HUES64 (cell line): Measurements from ENCODE around the gene AGO4.

Source experiments
- H3K27ac ChIP-seq: 2 replicates; pipeline ENCODE4 v1.7.0; 2013; ENCODE audit warnings: low read depth, low read length, inconsistent platforms
- H3K27me3 ChIP-seq: 2 replicates; pipeline ENCODE4 v1.6.1; 2013; ENCODE audit warnings: mild to moderate bottlenecking, low read length; ENCODE audit not compliant: insufficient read depth
- H3K36me3 ChIP-seq: 2 replicates; pipeline ENCODE4 v1.6.1; 2013; ENCODE audit warnings: mild to moderate bottlenecking, low read length; ENCODE audit not compliant: insufficient read depth
- H3K4me1 ChIP-seq: 2 replicates; pipeline ENCODE4 v1.6.1; 2013; ENCODE audit warnings: mild to moderate bottlenecking, low read length, moderate library complexity; ENCODE audit not compliant: insufficient read depth
- H3K4me3 ChIP-seq: 2 replicates; pipeline ENCODE4 v1.5.1; 2013; ENCODE audit warnings: mild to moderate bottlenecking, low read length, moderate library complexity
- H3K9ac ChIP-seq: 2 replicates; pipeline ENCODE4 v1.6.1; 2013; ENCODE audit warnings: mild to moderate bottlenecking, low read depth, low read length
- H3K9me3 ChIP-seq: 2 replicates; pipeline ENCODE4 v1.6.1; 2013; ENCODE audit warnings: low read depth, low read length; ENCODE audit not compliant: insufficient read depth
- WGBS: fragments of 150-250, 120-280 bp; methylation state at CpG from one replicate; pipeline ENCODE4 v1.1.7; 2013; ENCODE audit warnings: missing lambda C conversion rate; 5-methylcytosine and 5-hydroxymethylcytosine counted together

Gene AGO4

DNA sequence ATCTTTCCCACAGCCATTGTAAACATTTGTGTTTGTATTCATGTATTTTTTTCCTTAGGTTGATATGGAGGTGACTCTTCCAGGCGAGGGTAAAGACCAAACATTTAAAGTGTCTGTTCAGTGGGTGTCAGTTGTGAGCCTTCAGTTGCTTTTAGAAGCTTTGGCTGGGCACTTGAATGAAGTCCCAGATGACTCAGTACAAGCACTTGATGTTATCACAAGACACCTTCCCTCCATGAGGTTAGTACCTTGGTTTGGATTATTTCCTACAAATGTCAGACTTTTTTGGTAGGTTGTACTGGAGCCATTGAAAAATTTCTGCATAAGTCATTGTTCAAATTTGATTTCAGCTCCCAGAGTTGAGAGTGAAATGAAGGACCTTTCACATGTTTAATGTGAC is 17.4 kb downstream of the AGO4 start:
- Histone ChIP-seq H3K9ac (no peak overlapping the region), H3K27ac (no peak overlapping the region), H3K27me3 (no peaks in the 10 kb centered on the region), H3K36me3 (peaks cover 51% of the 10 kb centered on the region), H3K4me3 (no peak overlapping the region), H3K4me1 (no peaks in the 10 kb centered on the region), H3K9me3 (no peaks in the 10 kb centered on the region)
- 100% methylated on average over 1 of the region's 1 CpG for WGBS

DNA sequence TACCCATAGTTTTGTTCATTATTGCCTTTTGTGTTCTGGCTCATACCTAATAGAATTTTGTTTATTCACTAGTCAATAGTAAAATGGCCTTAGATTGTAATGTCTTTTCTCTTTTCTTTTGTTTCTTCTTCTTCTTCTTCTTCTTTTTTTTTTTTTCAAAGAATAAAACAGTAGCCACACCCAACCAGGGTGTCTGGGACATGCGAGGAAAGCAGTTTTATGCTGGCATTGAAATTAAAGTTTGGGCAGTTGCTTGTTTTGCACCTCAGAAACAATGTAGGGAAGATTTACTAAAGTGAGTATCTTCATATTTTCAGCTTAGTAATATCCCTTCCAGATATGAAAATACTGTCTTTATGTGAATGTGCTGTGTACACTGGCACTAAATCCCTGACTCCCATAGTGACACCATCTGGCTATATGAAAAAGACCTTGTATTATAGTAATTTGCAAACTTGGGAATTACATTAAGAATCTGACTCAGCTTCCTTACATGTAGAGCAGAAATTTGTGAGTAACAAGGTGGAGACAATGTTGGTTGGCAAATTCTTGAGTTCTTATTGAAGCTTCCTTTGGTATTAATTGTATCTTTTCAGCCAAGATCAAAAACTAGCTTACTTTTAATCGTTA is 24.6 kb downstream of the AGO4 start:
- Histone ChIP-seq H3K9me3 (no peaks in the 10 kb centered on the region), H3K27me3 (no peaks in the 10 kb centered on the region), H3K4me3 (no peak overlapping the region), H3K9ac (no peak overlapping the region), H3K36me3 (peaks cover 65% of the 10 kb centered on the region), H3K4me1 (no peaks in the 10 kb centered on the region), H3K27ac (no peak overlapping the region)
- 100% methylated on average over 1 of the region's 2 CpGs for WGBS

DNA sequence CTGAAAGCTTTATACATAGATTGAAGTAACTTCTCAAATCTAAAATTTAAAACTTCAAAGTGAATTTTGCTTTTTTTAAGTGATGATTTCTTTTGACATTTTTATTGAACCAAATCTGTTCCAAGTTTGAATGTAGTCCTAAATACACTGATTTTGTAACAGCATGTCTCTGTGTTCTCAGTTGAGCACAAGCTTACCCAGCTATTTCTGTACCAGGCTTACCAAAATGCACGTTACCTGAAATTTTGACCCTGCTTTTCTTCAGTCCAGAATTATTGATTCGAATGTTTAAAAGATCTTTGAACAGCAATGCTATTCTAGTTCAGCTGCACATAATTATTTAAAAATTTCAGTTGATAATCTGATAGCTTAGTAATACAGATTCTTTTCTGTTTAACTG is 25.6 kb downstream of the AGO4 start:
- Histone ChIP-seq H3K9ac (no peak overlapping the region), H3K27ac (no peak overlapping the region), H3K9me3 (no peaks in the 10 kb centered on the region), H3K4me3 (no peak overlapping the region), H3K36me3 (peaks cover 58% of the 10 kb centered on the region), H3K27me3 (no peaks in the 10 kb centered on the region), H3K4me1 (no peaks in the 10 kb centered on the region)
- 98% methylated on average over 2 of the region's 2 CpGs for WGBS

DNA sequence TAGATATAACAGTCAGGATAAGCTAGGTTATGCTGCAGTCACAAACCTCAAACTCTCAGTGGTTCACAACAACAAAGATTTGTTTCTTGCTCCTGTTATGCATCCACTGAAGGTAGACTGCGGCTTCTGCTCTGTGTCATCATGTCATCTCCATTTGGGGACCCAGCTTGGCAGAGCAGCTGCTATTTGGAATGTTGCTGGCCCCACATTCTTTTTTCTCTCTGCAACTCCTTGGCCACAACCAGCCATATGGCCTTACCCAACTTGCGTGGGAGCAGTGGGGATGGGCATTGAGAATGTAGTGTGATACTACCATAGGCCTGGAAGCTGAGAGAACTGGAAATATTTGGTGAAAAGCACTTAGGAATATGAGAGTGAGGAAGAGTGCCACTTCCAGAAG is 26.4 kb downstream of the AGO4 start:
- Histone ChIP-seq H3K27me3 (no peaks in the 10 kb centered on the region), H3K36me3 (peaks cover 51% of the 10 kb centered on the region), H3K27ac (no peak overlapping the region), H3K4me1 (no peaks in the 10 kb centered on the region), H3K9me3 (no peaks in the 10 kb centered on the region), H3K4me3 (no peak overlapping the region), H3K9ac (no peak overlapping the region)
- 94% methylated on average over 2 of the region's 2 CpGs for WGBS

DNA sequence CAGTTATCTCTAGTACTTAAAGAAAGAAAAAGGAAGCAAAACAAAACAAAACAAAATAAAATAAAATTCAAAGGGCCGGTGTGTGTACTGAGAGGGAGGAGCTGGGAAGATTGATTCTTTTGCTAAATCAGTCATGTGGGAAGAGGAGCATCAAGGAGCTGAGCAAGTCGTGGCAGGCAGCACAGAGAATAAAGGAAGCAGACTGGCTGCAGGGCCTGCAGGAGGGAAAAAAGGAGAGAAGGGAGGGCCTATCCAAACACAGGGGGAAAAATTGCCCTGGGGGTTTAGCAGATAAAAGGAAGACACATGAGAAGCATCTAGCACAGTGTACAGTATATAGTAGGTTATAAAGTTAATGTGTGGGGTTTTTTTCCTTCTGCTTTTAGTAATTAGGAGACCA is 27.6 kb downstream of the AGO4 start:
- no peak overlapping the region for H3K27ac ChIP-seq
- no peaks in the 10 kb centered on the region for H3K9me3 ChIP-seq
- no peak overlapping the region for H3K9ac ChIP-seq
- WGBS: 65% methylated on average over 2 of the region's 2 CpGs
- H3K36me3 ChIP-seq: peaks cover 49% of the 10 kb centered on the region
- no peaks in the 10 kb centered on the region for H3K27me3 ChIP-seq
- no peak overlapping the region for H3K4me3 ChIP-seq
- no peaks in the 10 kb centered on the region for H3K4me1 ChIP-seq

DNA sequence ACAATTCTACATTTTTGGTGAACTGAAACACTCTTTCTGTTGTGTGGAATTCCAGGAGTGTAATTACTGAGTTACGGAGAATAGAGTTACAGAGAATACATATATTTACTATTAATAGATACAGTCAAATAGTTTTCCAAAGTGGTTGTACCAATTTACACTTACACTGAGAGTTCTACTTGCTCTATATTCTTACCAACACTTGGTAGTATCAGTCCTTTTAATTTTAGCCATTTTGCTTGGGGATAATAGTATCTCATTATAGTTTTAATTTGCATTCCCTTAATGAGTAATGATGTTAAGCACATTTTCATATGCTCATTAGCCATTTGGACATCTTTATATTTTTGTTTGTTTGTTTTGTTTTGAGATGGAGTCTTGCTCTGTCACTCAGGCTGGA is 28.9 kb downstream of the AGO4 start:
- no peak overlapping the region for H3K9ac ChIP-seq
- no peaks in the 10 kb centered on the region for H3K27me3 ChIP-seq
- H3K4me3 ChIP-seq: no peak overlapping the region
- no CpG with 5 or more reads among the region's 1 CpG for WGBS
- H3K27ac ChIP-seq: no peak overlapping the region
- no peaks in the 10 kb centered on the region for H3K4me1 ChIP-seq
- no peaks in the 10 kb centered on the region for H3K9me3 ChIP-seq
- peaks cover 50% of the 10 kb centered on the region for H3K36me3 ChIP-seq

DNA sequence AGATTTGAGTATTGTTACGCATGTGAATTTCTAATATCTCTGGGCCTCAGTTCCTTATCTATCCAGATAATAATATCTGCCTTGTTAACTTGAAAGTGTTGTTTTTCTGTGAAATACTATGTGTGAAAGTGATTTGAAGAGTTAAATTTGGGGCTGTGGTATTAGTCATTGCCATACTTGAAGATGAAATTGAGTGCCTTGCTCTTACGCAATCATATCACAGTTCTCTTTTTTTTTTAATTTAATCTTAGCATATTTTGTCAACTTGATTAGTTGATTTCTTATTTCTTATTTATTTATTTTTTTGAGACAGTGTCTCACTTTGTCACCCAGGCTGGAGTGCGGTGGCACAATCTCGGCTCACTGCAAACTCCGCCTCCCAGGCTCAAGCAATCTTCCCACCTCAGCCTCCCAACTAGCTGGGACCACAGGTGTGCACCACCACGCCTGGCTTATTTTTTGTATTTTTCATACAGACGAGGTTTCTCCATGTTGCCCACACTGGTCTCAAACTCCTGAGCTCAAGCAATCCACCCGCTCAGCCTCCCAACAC is 31.0 kb downstream of the AGO4 start:
- peaks cover 48% of the 10 kb centered on the region for H3K36me3 ChIP-seq
- no peak overlapping the region for H3K4me3 ChIP-seq
- H3K27me3 ChIP-seq: no peaks in the 10 kb centered on the region
- H3K27ac ChIP-seq: no peak overlapping the region
- no peaks in the 10 kb centered on the region for H3K4me1 ChIP-seq
- WGBS: 95% methylated on average over 6 of the region's 8 CpGs
- no peak overlapping the region for H3K9ac ChIP-seq
- no peaks in the 10 kb centered on the region for H3K9me3 ChIP-seq

DNA sequence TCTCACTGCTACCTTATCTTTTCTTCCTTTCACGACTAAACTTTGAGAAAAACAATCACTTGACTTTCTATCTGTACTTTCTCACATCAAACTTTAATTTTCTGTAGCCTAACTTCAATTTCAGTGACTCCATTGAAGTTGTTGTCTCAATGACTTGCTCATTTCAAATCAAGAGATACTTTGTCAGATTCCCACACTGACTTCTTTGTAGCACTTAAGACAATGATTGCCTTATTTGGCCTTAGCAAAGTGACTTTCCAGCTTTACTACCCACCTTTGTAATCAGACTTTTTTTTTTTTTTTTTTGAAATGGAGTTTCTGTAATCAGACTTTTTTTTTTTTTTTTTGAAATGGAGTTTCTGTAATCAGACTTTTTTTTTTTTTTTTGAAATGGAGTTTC is 37.0 kb downstream of the AGO4 start:
- Histone ChIP-seq H3K27ac (no peak overlapping the region), H3K4me1 (peaks cover 3% of the 10 kb centered on the region), H3K4me3 (no peak overlapping the region), H3K27me3 (no peaks in the 10 kb centered on the region), H3K36me3 (peaks cover 31% of the 10 kb centered on the region), H3K9me3 (no peaks in the 10 kb centered on the region), H3K9ac (no peak overlapping the region; the same call in 1 of the 2 replicates)
- WGBS: 94% methylated on average over 1 of the region's 1 CpG

DNA sequence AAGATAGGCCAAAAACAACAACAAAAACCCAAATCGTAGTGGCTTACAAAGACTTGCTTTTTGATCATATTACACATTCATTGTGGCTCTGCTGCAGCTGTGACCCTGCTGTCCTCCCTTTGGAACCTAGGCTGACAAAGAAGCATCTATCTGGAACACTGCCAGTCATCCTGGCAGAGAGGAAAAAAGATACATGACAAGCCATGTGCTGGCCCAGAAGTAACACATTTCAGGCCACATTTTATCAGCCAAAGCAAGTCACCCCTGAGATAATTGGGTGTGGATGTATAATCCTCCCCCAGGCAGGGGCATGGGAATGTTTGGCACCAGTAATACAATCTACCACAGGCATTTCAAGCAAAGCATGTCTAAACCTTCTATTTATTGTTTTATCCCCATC is 38.0 kb downstream of the AGO4 start:
- peaks cover 36% of the 10 kb centered on the region for H3K36me3 ChIP-seq
- H3K4me3 ChIP-seq: no peak overlapping the region
- H3K9me3 ChIP-seq: no peaks in the 10 kb centered on the region
- H3K27me3 ChIP-seq: no peaks in the 10 kb centered on the region
- peaks cover 8% of the 10 kb centered on the region for H3K4me1 ChIP-seq
- no peak overlapping the region for H3K27ac ChIP-seq
- H3K9ac ChIP-seq: no peak overlapping the region
- WGBS: 89% methylated on average over 1 of the region's 1 CpG

DNA sequence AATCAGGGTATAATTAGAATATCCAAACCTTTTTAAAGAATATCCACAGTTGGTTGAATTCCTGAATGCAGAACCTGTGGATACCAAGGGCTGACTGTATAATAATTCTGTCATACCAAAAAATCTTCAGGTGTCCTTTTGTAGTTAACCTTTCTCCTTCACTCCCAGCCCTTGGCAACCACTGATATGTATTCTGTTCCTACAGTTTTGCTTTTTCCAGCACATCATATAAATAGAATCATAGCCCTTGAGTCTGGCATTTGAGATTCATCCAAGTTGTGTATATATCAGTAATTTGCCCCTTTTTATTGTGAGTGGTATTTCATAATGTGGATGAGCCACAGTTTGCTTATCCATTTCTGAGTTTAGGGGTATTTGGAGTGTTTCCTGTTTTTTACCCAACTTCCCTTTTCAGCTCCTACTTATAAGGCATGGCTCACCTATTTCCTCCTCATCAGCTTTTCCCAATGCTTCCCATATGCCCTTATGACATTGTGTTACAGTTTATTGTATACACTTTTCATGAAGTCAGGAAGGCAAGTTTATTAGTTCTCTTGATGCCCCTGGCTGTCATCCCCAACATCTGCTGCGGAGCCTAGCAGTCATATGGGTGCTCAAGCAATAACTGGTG is 40.2 kb downstream of the AGO4 start:
- Histone ChIP-seq H3K27ac (no peak overlapping the region), H3K4me1 (peaks cover 8% of the 10 kb centered on the region), H3K36me3 (peaks cover 33% of the 10 kb centered on the region), H3K4me3 (no peak overlapping the region), H3K9me3 (no peaks in the 10 kb centered on the region), H3K27me3 (no peaks in the 10 kb centered on the region), H3K9ac (no peak overlapping the region)
- WGBS: 100% methylated on average over 1 of the region's 1 CpG

DNA sequence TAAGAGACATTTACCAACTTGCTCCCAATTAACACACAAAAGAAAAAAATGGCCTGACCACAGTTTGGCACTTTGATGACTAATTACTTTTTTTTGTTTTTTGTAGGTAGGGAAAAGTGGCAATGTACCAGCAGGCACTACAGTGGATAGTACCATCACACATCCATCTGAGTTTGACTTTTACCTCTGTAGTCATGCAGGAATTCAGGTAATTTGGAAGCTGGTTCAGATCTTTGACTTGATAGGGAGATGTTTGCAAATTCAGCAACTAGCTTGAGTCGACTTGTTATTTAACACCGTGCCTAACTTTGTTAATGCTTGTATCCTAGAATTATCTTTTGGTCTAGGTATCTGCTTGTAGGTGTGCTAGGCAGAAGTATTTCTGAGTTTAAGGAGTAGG is 42.2 kb downstream of the AGO4 start:
- H3K36me3 ChIP-seq: peaks cover 42% of the 10 kb centered on the region

More for the DNA sequence above, 42.2 kb downstream of the AGO4 start:
- WGBS: 76% methylated on average over 2 of the region's 2 CpGs
- Histone ChIP-seq H3K4me1 (peaks cover 10% of the 10 kb centered on the region), H3K9ac (no peak overlapping the region), H3K27me3 (no peaks in the 10 kb centered on the region), H3K9me3 (no peaks in the 10 kb centered on the region), H3K4me3 (no peak overlapping the region), H3K27ac (0 out of 2 replicates have a peak overlapping the region, but pooled peaks have one; percentile 23)
